Aorta (tissue), 5 donors: ENCODE measurements around the gene ZNF708. TPM values are rescaled to one million over a fixed set of nuclear protein-coding genes. Genes with fewer than 3 reads are reported as not detected.
"Not testable (repeated sequence)": the region's sequence is repeated elsewhere in the genome, so short reads cannot be mapped to it uniquely, and the experiment has no call there.

Experiments used
- ATAC-seq: fragments of 200-7000 bp; cut with Tn5 transposase; one replicate; pipeline ENCODE4 v1.9.1; 2022; ENCODE audit warnings: moderate library complexity; ENCODE audit not compliant: low FRiP score
- DNase-seq, 2 donors: peaks; one replicate each; pipeline ENCODE4 v3.0.0-alpha.2; 2020
- H3K27ac ChIP-seq, 2 donors: one replicate each; pipeline ENCODE4 v1.5.1; 2013; ENCODE audit warnings: low read length in 2 of 2, mild to moderate bottlenecking in 2 of 2, moderate library complexity in 2 of 2, control low read depth in 1 of 2, inconsistent platforms in 1 of 2, low read depth in 1 of 2
- H3K27me3 ChIP-seq, 2 donors: one replicate each; pipeline ENCODE4 v1.6.1; 2013; ENCODE audit warnings: control low read depth in 1 of 2, low read length in 1 of 2, mild to moderate bottlenecking in 1 of 2, moderate library complexity in 1 of 2; ENCODE audit not compliant: insufficient read depth in 2 of 2, control insufficient read depth in 1 of 2
- H3K36me3 ChIP-seq, 2 donors: one replicate each; pipeline ENCODE4 v1.6.1; 2013; ENCODE audit warnings: control low read depth in 1 of 2, low read length in 1 of 2, mild to moderate bottlenecking in 1 of 2; ENCODE audit not compliant: insufficient read depth in 2 of 2, control insufficient read depth in 1 of 2
- H3K4me1 ChIP-seq, 2 donors: one replicate each; pipeline ENCODE4 v1.6.1; 2013; ENCODE audit warnings: low read length in 2 of 2, control low read depth in 1 of 2, mild to moderate bottlenecking in 1 of 2, moderate library complexity in 1 of 2; ENCODE audit not compliant: insufficient read depth in 2 of 2, control insufficient read depth in 1 of 2
- H3K4me3 ChIP-seq, 2 donors: one replicate each; pipeline ENCODE4 v1.5.1; 2013; ENCODE audit warnings: low read length in 2 of 2, control low read depth in 1 of 2, mild to moderate bottlenecking in 1 of 2
- H3K9me3 ChIP-seq: one replicate; pipeline ENCODE4 v1.6.1; 2013; ENCODE audit warnings: mild to moderate bottlenecking, low read length; ENCODE audit not compliant: control insufficient read depth
- WGBS, 2 donors: extraction: QIAGEN DNeasy Blood & Tissue Kit; methylation state at CpG; one replicate each; pipeline ENCODE4 v1.1.7; 2013; 5-methylcytosine and 5-hydroxymethylcytosine counted together
- intact Hi-C, 2 donors: fragments of 100-400 bp; cut with DNase I; formaldehyde crosslinking; loops; one replicate each; pipeline versions ENCODE4 v1.14.2 to v1.15.0; 2022
- long read RNA-seq, 2 donors: library from polyadenylated mRNA; unstranded; transcript quantifications; one replicate each; pipeline ENCODE4 v2.0.0, GENCODE V29; 2020 to 2021
- polyA plus RNA-seq, 2 donors: library from polyadenylated mRNA; stranded (reverse); fragments of 200-250 nt; gene quantifications; one replicate each; pipeline ENCODE4 v1.2.3, GENCODE V29; 2013
- total RNA-seq, 2 donors: library from RNA; stranded (reverse); fragmentation: NEBNext Ultra II Directional; extraction: Animal tissue kit (Norgen Biotek cat#: 25700); gene quantifications; one replicate each; pipeline ENCODE4 v1.2.1, GENCODE V29; 2021
- donor health status: healthy with polysubstance abuse.
- donor health status: Bipolar disorder and iron deficiency.
- donor health status: DM: no; HTN: no; CAD: no.
- donor health status: DM: no; HTN: no; CAD: no.
- donor health status: DM: yes; HTN: yes; CAD: no.

The ZNF708 gene
- total RNA-seq (10 to 100 TPM; 16.0 to 20.8 TPM), polyA plus RNA-seq (1 to 10 TPM; 2.4 to 6.0 TPM)
- long read RNA-seq, donor 1, full-length matches to known transcripts: 5 of 10 reads
- long read RNA-seq, donor 1, partial matches to known transcripts: 0 of 10 reads
- long read RNA-seq, donor 1, other reads (novel, unspliced or antisense): 5 of 10 reads
- long read RNA-seq, donor 2, partial matches to known transcripts: 0 of 5 reads
- long read RNA-seq, donor 2, other reads (novel, unspliced or antisense): 5 of 5 reads

GRCh38 chr19:21328885-21329605 lies at the start of gene ZNF708:
Gene ZNF708 (minus strand): TSS chr19:21329410. CDS start chr19:21329212, 198 bp downstream.
- H3K4me1 ChIP-seq: no peaks in the 10 kb centered on the region
- intact Hi-C loops: loop anchor here in 1 of 2 donors (2.0 to 10.0 kb wide), 2 partner anchors 30 to 66 kb away; partner anchors contain the start of genes ZNF493 and ZNF738
- 0% methylated on average over 32 of the region's 32 CpGs for WGBS, 2 donors

DNA sequence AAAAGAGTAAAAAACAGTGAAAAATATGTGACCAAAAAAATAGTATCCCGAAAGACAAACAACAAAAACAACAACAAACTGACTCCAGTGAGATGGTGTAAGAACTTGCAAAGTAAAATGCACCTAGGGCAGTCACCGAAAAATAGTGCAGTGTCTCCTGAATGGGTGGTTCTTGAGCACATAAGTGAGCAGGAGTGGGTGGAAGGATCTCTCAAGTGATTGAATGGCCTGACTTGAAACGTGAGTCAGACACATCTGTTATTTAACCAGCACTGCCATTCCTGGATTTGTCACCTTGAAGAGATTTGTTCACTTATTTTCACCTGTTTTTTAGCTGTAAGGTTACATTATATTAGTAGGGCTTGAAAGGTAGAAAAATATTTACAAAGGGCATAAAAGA lies 33.1 kb upstream of the ZNF708 start:
- WGBS, 2 donors: 84 to 90% methylated on average over 3 of the region's 3 CpGs
- Histone ChIP-seq H3K27me3 (no peaks in the 10 kb centered on the region), H3K9me3 (no peaks in the 10 kb centered on the region), H3K4me3 (no peak overlapping the region), H3K36me3 (no peaks in the 10 kb centered on the region), H3K27ac (no peak overlapping the region), H3K4me1 (no peaks in the 10 kb centered on the region)
- ATAC-seq (no peak), DNase-seq (no peak)
- intact Hi-C loops: no loop called here

More at GRCh38 chr19:21328885-21329605, at the start of gene ZNF708:
- ATAC-seq (peak; percentile 99), DNase-seq (peak; percentile 93 to 94)
- Histone ChIP-seq H3K27ac (peak within 1 kb of the TSS; percentile 89 to 97), H3K36me3 (no peaks in the 10 kb centered on the region), H3K9me3 (no peaks in the 10 kb centered on the region), H3K27me3 (no peaks in the 10 kb centered on the region), H3K4me3 (peak within 1 kb of the TSS; percentile 11 to 75)

DNA sequence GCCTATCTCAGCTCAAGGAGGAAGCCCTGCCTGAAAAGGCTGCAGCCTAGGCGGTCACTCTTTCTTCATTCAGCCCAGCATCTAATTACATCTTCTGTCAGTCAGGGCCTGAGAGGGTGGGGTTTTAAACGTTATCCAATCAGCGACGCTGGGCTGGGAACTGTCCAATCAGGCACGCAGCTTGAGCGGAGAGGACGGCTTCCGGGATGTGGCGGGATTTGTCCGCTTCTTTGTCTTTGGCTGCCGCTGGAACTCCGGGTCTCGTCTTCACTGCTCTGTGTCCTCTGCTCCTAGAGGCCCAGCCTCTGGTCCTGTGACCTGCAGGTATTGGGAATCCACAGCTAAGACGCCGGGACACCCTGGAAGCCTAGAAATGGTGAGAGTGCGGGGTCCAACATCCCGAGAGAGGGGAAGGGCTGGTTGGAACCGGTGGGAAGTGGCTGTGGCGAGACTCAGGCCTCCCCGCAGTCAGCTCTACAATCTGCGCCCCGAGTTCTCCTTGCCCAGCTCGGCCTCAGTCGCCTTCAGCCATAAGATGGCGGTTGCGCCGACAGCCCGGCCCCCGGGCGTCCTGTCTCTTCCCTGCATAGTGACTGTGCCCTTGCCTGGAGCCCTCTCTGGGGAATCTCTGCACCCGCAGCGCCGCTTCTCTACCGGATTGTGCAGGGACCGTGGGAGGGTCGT lies 29.7 kb upstream of the ZNF708 start, which contains the start of gene ZNF738:
ZNF738 (plus strand) TSS at position 233 of the 684 bp plus-strand sequence; CDS start at position 374, 141 bp downstream.
- intact Hi-C loops: loop anchor here (2.0 kb wide), 2 partner anchors 30 to 32 kb away; partner anchors contain the start of gene ZNF708 (in 1 of the 2)
- H3K4me3 ChIP-seq: peak within 1 kb of the TSS; percentile 72 to 81
- DNase-seq (peak; percentile 96), ATAC-seq (peak; percentile 98)
- H3K27me3 ChIP-seq: no peaks in the 10 kb centered on the region
- H3K9me3 ChIP-seq: no peaks in the 10 kb centered on the region
- no peaks in the 10 kb centered on the region for H3K36me3 ChIP-seq
- 0% methylated on average over 36 of the region's 36 CpGs for WGBS, 2 donors
- no peaks in the 10 kb centered on the region for H3K4me1 ChIP-seq
- H3K27ac ChIP-seq: peak within 1 kb of the TSS in 1 of 2 donors; percentile 77

- Histone ChIP-seq H3K36me3 (no peaks in the 10 kb centered on the region), H3K4me3 (no peak overlapping the region), H3K27ac (no peak overlapping the region), H3K27me3 (no peaks in the 10 kb centered on the region), H3K9me3 (peaks cover 4% of the 10 kb centered on the region), H3K4me1 (no peaks in the 10 kb centered on the region)
- no peak for ATAC-seq
- WGBS, 2 donors: 43 to 70% methylated on average over 2 of the region's 2 CpGs
- intact Hi-C loops: no loop called here
- no peak for DNase-seq
Observed at GRCh38 chr19:21352830-21353229, 23.6 kb upstream of the ZNF708 start.

DNA sequence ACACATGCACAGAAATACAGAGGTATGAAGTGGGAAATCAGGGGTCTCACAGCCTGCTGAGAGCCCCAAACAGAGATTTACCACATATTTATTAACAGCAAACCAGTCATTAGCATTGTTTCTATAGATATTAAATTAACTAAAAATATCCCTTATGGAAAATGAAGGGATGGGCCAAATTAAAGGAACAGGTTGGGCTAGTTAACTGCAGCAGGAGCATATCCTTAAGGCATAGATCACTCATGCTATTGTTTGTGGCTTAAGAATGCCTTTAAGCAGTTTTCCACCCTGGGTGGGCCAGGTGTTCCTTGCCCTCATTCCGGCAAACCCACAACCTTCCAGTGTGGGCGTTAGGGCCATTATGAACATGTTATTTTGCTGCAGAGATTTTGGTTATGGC lies 15.6 kb upstream of the ZNF708 start:
- intact Hi-C loops, H3K27me3 ChIP-seq, H3K9me3 ChIP-seq, H3K4me3 ChIP-seq, DNase-seq, H3K4me1 ChIP-seq, ATAC-seq, H3K27ac ChIP-seq, H3K36me3 ChIP-seq: not testable (repeated sequence)
- 48 to 79% methylated on average over 2 of the region's 2 CpGs for WGBS, 2 donors

- Histone ChIP-seq H3K4me3 (no peak overlapping the region), H3K36me3 (no peaks in the 10 kb centered on the region), H3K4me1 (no peaks in the 10 kb centered on the region), H3K27me3 (no peaks in the 10 kb centered on the region), H3K27ac (no peak overlapping the region), H3K9me3 (peaks cover 2% of the 10 kb centered on the region)
- 49 to 73% methylated on average over 2 of the region's 2 CpGs for WGBS, 2 donors
- ATAC-seq: no peak
- intact Hi-C loops: no loop called here
- DNase-seq: no peak
Observed at GRCh38 chr19:21335721-21336120, 6.5 kb upstream of the ZNF708 start.

- H3K4me3 ChIP-seq: peak overlapping the region; percentile 11 to 75
- ATAC-seq (no peak), DNase-seq (no peak)
- WGBS, 2 donors: 1 to 2% methylated on average over 6 of the region's 6 CpGs
- H3K27ac ChIP-seq: no peak overlapping the region
- intact Hi-C loops: loop anchor here in 1 of 2 donors (2.0 to 10.0 kb wide), 2 partner anchors 30 to 66 kb away; partner anchors contain the start of genes ZNF493 and ZNF738
- H3K9me3 ChIP-seq: no peaks in the 10 kb centered on the region
- no peaks in the 10 kb centered on the region for H3K4me1 ChIP-seq
- H3K27me3 ChIP-seq: no peaks in the 10 kb centered on the region
- H3K36me3 ChIP-seq: no peaks in the 10 kb centered on the region
Observed at GRCh38 chr19:21328406-21328805, 804 bp downstream of the ZNF708 start.

DNA sequence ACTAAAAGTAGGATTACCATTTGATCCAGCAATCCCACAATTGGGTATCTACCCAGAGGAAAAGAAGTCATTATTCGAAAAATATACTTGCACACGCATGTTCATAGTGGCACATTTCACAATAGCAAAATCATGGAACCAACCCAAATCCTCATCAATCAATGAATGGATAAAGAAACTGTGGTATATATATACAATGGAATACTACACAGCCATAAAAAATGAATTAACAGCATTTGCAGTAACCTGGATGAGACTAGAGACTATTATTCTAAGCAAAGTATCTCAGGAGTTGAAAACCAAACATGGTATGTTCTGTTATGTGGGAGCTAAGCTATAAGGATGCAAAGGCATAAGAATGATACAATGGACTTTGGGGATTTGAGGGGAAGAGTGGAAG lies 3.0 kb downstream of the ZNF708 start:
- Histone ChIP-seq H3K36me3 (no peaks in the 10 kb centered on the region), H3K9me3 (no peaks in the 10 kb centered on the region), H3K4me3 (no peak overlapping the region), H3K4me1 (no peaks in the 10 kb centered on the region), H3K27ac (no peak overlapping the region), H3K27me3 (no peaks in the 10 kb centered on the region)
- ATAC-seq (no peak), DNase-seq (no peak)
- intact Hi-C loops: loop anchor here (2.0 to 10.0 kb wide), 2 partner anchors 33 to 69 kb away; partner anchors contain the start of genes ZNF493 (in 1 of the 2) and ZNF738 (in 1 of the 2)
- 95 to 98% methylated on average over 2 of the region's 2 CpGs for WGBS, 2 donors
